PFSK-1 (cell line): ENCODE data around the gene CLVS2.

ENCODE experiments used
- FOXP2 ChIP-seq: optimal IDR thresholded peaks from 2 replicates; pipeline ENCODE3; 2011; ENCODE audit warnings: borderline replicate concordance, control low read depth, inconsistent platforms; ENCODE audit not compliant: insufficient read depth; ENCODE audit errors: extremely low read length, extremely low read depth
- POLR2AphosphoS5 ChIP-seq: IDR thresholded peaks from 2 replicates; pipeline ENCODE4 v1.6.1; 2012; ENCODE audit warnings: low read depth, mild to moderate bottlenecking, control low read depth, low read length, moderate library complexity
- TAF1 ChIP-seq: IDR thresholded peaks from 2 replicates; pipeline ENCODE4 v1.6.1; 2012; ENCODE audit warnings: low read length, control low read depth, borderline replicate concordance; ENCODE audit not compliant: insufficient read depth
- TF ChIP-seq, protein P1 (sequence below), 2 experiments: IDR thresholded peaks; 2 replicates each; pipeline versions ENCODE4 v1.6.1 to v1.8.0; 2011 to 2012; ENCODE audit warnings: low read depth in 2 of 2, low read length in 2 of 2, control low read depth in 1 of 2, inconsistent platforms in 1 of 2, mild to moderate bottlenecking in 1 of 2, moderate library complexity in 1 of 2; ENCODE audit not compliant: insufficient read depth in 1 of 2

GRCh38 chr6:123062670-123063069 lies 66.6 kb downstream of the CLVS2 start:
- TF ChIP-seq TAF1, result no peak
- no peak for TF ChIP-seq FOXP2
- TF ChIP-seq POLR2AphosphoS5, result no peak
- TF ChIP-seq, protein P1, sequence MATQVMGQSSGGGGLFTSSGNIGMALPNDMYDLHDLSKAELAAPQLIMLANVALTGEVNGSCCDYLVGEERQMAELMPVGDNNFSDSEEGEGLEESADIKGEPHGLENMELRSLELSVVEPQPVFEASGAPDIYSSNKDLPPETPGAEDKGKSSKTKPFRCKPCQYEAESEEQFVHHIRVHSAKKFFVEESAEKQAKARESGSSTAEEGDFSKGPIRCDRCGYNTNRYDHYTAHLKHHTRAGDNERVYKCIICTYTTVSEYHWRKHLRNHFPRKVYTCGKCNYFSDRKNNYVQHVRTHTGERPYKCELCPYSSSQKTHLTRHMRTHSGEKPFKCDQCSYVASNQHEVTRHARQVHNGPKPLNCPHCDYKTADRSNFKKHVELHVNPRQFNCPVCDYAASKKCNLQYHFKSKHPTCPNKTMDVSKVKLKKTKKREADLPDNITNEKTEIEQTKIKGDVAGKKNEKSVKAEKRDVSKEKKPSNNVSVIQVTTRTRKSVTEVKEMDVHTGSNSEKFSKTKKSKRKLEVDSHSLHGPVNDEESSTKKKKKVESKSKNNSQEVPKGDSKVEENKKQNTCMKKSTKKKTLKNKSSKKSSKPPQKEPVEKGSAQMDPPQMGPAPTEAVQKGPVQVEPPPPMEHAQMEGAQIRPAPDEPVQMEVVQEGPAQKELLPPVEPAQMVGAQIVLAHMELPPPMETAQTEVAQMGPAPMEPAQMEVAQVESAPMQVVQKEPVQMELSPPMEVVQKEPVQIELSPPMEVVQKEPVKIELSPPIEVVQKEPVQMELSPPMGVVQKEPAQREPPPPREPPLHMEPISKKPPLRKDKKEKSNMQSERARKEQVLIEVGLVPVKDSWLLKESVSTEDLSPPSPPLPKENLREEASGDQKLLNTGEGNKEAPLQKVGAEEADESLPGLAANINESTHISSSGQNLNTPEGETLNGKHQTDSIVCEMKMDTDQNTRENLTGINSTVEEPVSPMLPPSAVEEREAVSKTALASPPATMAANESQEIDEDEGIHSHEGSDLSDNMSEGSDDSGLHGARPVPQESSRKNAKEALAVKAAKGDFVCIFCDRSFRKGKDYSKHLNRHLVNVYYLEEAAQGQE (IDR thresholded peaks at IDR 0.05; ENCODE audit: insufficient read depth in 1 of 2, low read depth in 2 of 2, low read length in 2 of 2), result no peak
